ENCODE results near the gene CPNE2. TPM values are rescaled to one million over a fixed set of nuclear protein-coding genes. Genes with fewer than 3 reads are reported as not detected.

The CPNE2 gene
- total RNA-seq, 1 experiment from 2014 or later, result 43.4 TPM

- ATAC-seq, result no peak
- CTCF ChIA-PET, result no interaction called here
- in situ Hi-C loops (cut with HindIII; ENCODE audit: low pct_unique_long_range_greater_than_20kb, low sequenced_read_pairs) (no loop called here), intact Hi-C loops (cut with micrococcal nuclease; ENCODE audit: unreplicated experiment) (no loop called here)
- Histone ChIP-seq H3K27ac (ENCODE audit: low read length) (no peak overlapping the region), H3K27me3 (ENCODE audit: control insufficient read depth, insufficient read depth, low read length) (no peaks in the 10 kb centered on the region), H3K9me3 (ENCODE audit: control insufficient read depth, insufficient read depth, low read depth, low read length) (no peaks in the 10 kb centered on the region), H3K36me3 (ENCODE audit: control insufficient read depth, insufficient read depth, low read length) (no peaks in the 10 kb centered on the region), H3K4me1 (ENCODE audit: control insufficient read depth, insufficient read depth, low read length) (no peaks in the 10 kb centered on the region), H3K4me3 (ENCODE audit: low read depth in 2 of 2, low read length in 2 of 2) (no peak overlapping the region)
- BruUV-seq (replicated peaks), result no TSS peak
- POLR2A ChIA-PET, result no interaction called here
- TF ChIP-seq SIN3A (IDR thresholded peaks at IDR 0.05; ENCODE audit: borderline replicate concordance, insufficient read depth, low read depth, low read length), result no peak
- no peak for TF ChIP-seq TCF7L2 (IDR thresholded peaks at IDR 0.05; ENCODE audit: low read depth, low read length)
- TF ChIP-seq CTCF (IDR thresholded peaks at IDR 0.05), result no peak
- no peak for TF ChIP-seq POLR2AphosphoS5 (IDR thresholded peaks at IDR 0.05; ENCODE audit: low read depth, low read length)
- TF ChIP-seq REST (IDR thresholded peaks at IDR 0.05; ENCODE audit: insufficient read depth in 1 of 2, low read depth in 2 of 2, low read length in 1 of 2), result no peak
- DNase-seq (ENCODE audit: low read depth, low spot score), result no peak
Observed at GRCh38 chr16:57066625-57067024, 25.8 kb upstream of the CPNE2 start.

GRCh38 chr16:57067347-57067746, 25.0 kb upstream of the CPNE2 start:
- in situ Hi-C loops (cut with HindIII; ENCODE audit: low pct_unique_long_range_greater_than_20kb, low sequenced_read_pairs), result no loop called here
- CTCF ChIA-PET, result no interaction called here
- Histone ChIP-seq H3K36me3 (ENCODE audit: control insufficient read depth, insufficient read depth, low read length) (no peaks in the 10 kb centered on the region), H3K4me1 (ENCODE audit: control insufficient read depth, insufficient read depth, low read length) (no peaks in the 10 kb centered on the region), H3K27ac (ENCODE audit: low read length) (no peak overlapping the region), H3K9me3 (ENCODE audit: control insufficient read depth, insufficient read depth, low read depth, low read length) (no peaks in the 10 kb centered on the region), H3K27me3 (ENCODE audit: control insufficient read depth, insufficient read depth, low read length) (no peaks in the 10 kb centered on the region), H3K4me3 (ENCODE audit: low read depth in 2 of 2, low read length in 2 of 2) (no peak overlapping the region)
- POLR2A ChIA-PET, result no interaction called here
- intact Hi-C loops (cut with micrococcal nuclease; ENCODE audit: unreplicated experiment), result no loop called here
- TF ChIP-seq REST (IDR thresholded peaks at IDR 0.05; ENCODE audit: insufficient read depth in 1 of 2, low read depth in 2 of 2, low read length in 1 of 2) (no peak), SIN3A (IDR thresholded peaks at IDR 0.05; ENCODE audit: borderline replicate concordance, insufficient read depth, low read depth, low read length) (no peak), CTCF (IDR thresholded peaks at IDR 0.05) (no peak), TCF7L2 (IDR thresholded peaks at IDR 0.05; ENCODE audit: low read depth, low read length) (no peak), POLR2AphosphoS5 (IDR thresholded peaks at IDR 0.05; ENCODE audit: low read depth, low read length) (no peak)
- ATAC-seq (no peak), DNase-seq (ENCODE audit: low read depth, low spot score) (no peak)
- BruUV-seq (replicated peaks), result no TSS peak
